Heart right ventricle (tissue), 16 donors: Measurements from ENCODE around the gene CTDP1. TPM values are rescaled to one million over a fixed set of nuclear protein-coding genes. Genes with fewer than 3 reads are reported as not detected.

Source experiments
- ATAC-seq, 8 donors: fragments of 200-7000 bp; cut with Tn5 transposase; one replicate each; pipeline ENCODE4 v1.9.1; 2020; ENCODE audit warnings: mild to moderate bottlenecking in 8 of 8, moderate library complexity in 8 of 8, moderate number of reproducible peaks in 1 of 8
- DNase-seq, 2 donors: peaks; one replicate each; pipeline ENCODE4 v3.0.0-alpha.2; 2020
- H3K27ac ChIP-seq, 10 donors: fragments of 200-600 bp; sonication (generic) in 2 of 10; one replicate each; pipeline versions ENCODE4 v1.5.0 to v1.8.0; 2020 to 2022; ENCODE audit warnings: mild to moderate bottlenecking in 3 of 10
- H3K27me3 ChIP-seq, 7 donors: fragments of 200-600 bp; one replicate each; pipeline ENCODE4 v1.8.0; 2021 to 2022; ENCODE audit warnings: mild to moderate bottlenecking in 2 of 7
- H3K36me3 ChIP-seq, 9 donors: fragments of 200-600 bp; sonication (generic) in 1 of 9; one replicate each; pipeline versions ENCODE4 v1.5.0 to v1.8.0; 2020 to 2022; ENCODE audit warnings: mild to moderate bottlenecking in 2 of 9
- H3K4me1 ChIP-seq, 9 donors: fragments of 200-600 bp; sonication (generic) in 1 of 9; one replicate each; pipeline versions ENCODE4 v1.5.0 to v1.8.0; 2020 to 2022; ENCODE audit warnings: mild to moderate bottlenecking in 4 of 9
- H3K4me3 ChIP-seq, 10 donors: fragments of 200-600 bp; sonication (generic) in 2 of 10; one replicate each; pipeline versions ENCODE4 v1.5.0 to v1.8.0; 2020 to 2022; ENCODE audit warnings: mild to moderate bottlenecking in 7 of 10, moderate library complexity in 2 of 10
- H3K9me3 ChIP-seq, 11 donors: fragments of 200-600 bp in 10 of 11; sonication (generic) in 2 of 11; one replicate each; pipeline versions ENCODE4 v1.5.0 to v1.8.0; 2013 to 2022; ENCODE audit warnings: mild to moderate bottlenecking in 2 of 11, control low read depth in 1 of 11, moderate library complexity in 1 of 11
- WGBS, 2 donors: extraction: QIAGEN DNeasy Blood & Tissue Kit; methylation state at CpG; one replicate each; pipeline ENCODE4 v1.1.7; 2013; ENCODE audit warnings: inconsistent platforms in 1 of 2; 5-methylcytosine and 5-hydroxymethylcytosine counted together
- intact Hi-C, 10 donors: fragments of 100-400 bp; cut with DNase I; formaldehyde crosslinking; loops; one replicate each; pipeline versions ENCODE4 v1.11.1 to v1.14.2; 2022
- polyA plus RNA-seq, 2 donors: library from polyadenylated mRNA; stranded (reverse); fragments of 200-250 nt; gene quantifications; one replicate each; pipeline ENCODE4 v1.2.3, GENCODE V29; 2013
- total RNA-seq, 10 donors: library from RNA; stranded (reverse); fragmentation: NEBNext Ultra II Directional in 3 of 10; extraction: Animal tissue kit (Norgen Biotek cat#: 25700) in 3 of 10; gene quantifications; one replicate each; pipeline versions ENCODE4 v1.2.1 to v1.2.4, GENCODE V29; 2021 to 2023
- TF ChIP-seq, protein P1 (sequence below), 9 donors: fragments of 200-600 bp; sonication (generic) in 2 of 9; IDR thresholded peaks; one replicate each; pipeline versions ENCODE4 v1.5.0 to v1.8.0; 2021 to 2022; ENCODE audit warnings: antibody characterized with exemption in 9 of 9, mild to moderate bottlenecking in 5 of 9, moderate library complexity in 1 of 9
- donor health status: Arrhythmogenic right ventricular cardiomyopathy.
- donor health status: ischemic (EF 13 %, LVEDD 7.1; RV severe dilation, severe dysfunction).
- donor health status: healthy with polysubstance abuse.
- donor health status: DM: no; HTN: yes; CAD: no.
- donor health status: DM: no; HTN: no; CAD: no.
- donor health status: ischemic (EF 25% LVEDD 6.9; RV normal size, moderate dysfunction).
- donor health status: ischemic (EF 25% LVEDD 5.7; RV mildly dilated, moderate dysfunction).
- donor health status: healthy.
- donor health status: DM: yes; HTN: yes; CAD: no.
- donor health status: Ischemic cardiomyopathy.
- donor health status: ischemic (EF 35%, LVEDD 5.7; RV mildly dilated, moderate dysfunction).
- donor health status: nonischemic (EF 11% LVEDD 7.7; RV severe dilation, severe dysfunction).
- donor health status: DM: yes; HTN: yes; CAD: no.
- donor health status: PGD.
- donor health status: ischemic (EF 29% LVEDD 5.4; RV normal size, mild dysfunction).
- donor health status: nonischemic (EF 23%, LVEDD 6.1; RV moderate dilation, normal function).

The CTDP1 gene
- total and polyA plus RNA-seq, 12 donors = 6.8 to 12.5 (median 9.3) TPM

DNA sequence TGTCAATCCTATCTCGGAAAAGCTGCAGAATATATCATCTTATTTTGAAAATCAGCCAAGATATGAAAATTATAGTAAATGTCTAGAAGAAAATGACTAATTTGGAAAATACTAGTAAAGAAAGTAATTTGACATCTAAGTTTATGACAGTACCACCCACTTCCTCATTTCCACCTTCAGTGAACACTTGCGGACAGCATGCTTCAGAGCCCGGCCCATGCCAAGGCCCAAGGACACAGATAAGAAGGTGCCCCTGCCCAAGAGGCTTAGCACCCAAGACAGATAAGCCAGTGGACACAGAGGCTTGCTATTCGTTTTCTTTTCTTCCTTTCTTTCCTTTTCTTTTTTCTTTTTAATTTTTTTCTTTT, 113.4 kb downstream of the CTDP1 start:
- TF ChIP-seq, protein P1, sequence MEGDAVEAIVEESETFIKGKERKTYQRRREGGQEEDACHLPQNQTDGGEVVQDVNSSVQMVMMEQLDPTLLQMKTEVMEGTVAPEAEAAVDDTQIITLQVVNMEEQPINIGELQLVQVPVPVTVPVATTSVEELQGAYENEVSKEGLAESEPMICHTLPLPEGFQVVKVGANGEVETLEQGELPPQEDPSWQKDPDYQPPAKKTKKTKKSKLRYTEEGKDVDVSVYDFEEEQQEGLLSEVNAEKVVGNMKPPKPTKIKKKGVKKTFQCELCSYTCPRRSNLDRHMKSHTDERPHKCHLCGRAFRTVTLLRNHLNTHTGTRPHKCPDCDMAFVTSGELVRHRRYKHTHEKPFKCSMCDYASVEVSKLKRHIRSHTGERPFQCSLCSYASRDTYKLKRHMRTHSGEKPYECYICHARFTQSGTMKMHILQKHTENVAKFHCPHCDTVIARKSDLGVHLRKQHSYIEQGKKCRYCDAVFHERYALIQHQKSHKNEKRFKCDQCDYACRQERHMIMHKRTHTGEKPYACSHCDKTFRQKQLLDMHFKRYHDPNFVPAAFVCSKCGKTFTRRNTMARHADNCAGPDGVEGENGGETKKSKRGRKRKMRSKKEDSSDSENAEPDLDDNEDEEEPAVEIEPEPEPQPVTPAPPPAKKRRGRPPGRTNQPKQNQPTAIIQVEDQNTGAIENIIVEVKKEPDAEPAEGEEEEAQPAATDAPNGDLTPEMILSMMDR (IDR thresholded peaks at IDR 0.05) = no peak
- H3K4me1 ChIP-seq = peaks cover 0 to 65% (median 12%) of the 10 kb centered on the region in 9 donors
- H3K27ac ChIP-seq = peak overlapping the region in 1 of 10 donors; percentile 82
- H3K36me3 ChIP-seq = no peaks in the 10 kb centered on the region
- 67 to 73% methylated on average over 4 of the region's 4 CpGs for WGBS, 2 donors
- ATAC-seq (no peak), DNase-seq (no peak)
- no peaks in the 10 kb centered on the region for H3K9me3 ChIP-seq
- peaks cover 19 to 80% (median 61%) of the 10 kb centered on the region in 7 donors for H3K27me3 ChIP-seq
- H3K4me3 ChIP-seq = peak overlapping the region in 1 of 10 donors; percentile 26
- intact Hi-C loops = no loop called here

DNA sequence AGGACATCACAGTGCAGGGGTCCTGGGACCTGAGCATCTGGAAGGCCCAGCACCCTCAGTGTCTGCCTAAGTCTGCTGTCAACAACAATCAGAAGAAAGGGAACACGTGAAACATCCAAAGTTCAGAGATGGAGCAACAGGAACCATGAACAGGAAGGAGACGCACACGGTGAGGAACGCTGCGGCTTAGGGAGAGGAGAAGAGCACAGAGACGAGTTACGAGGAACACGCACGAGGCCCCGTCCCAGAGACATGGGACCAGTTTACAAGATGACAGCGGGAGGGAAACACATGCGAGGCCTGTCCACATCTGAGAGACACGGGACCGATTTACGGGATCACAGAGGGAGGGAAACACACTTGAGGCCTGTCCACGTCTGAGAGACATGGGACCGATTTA, 115.2 kb downstream of the CTDP1 start:
- intact Hi-C loops = no loop called here
- Histone ChIP-seq H3K36me3 (no peaks in the 10 kb centered on the region), H3K4me1 (peaks cover 0 to 78% (median 15%) of the 10 kb centered on the region in 9 donors), H3K27me3 (peaks cover 18 to 80% (median 61%) of the 10 kb centered on the region in 7 donors), H3K4me3 (no peak overlapping the region), H3K27ac (no peak overlapping the region), H3K9me3 (no peaks in the 10 kb centered on the region)
- WGBS, 2 donors = 90 to 91% methylated on average over 17 of the region's 17 CpGs
- no peak for ATAC-seq
- TF ChIP-seq, protein P1 (IDR thresholded peaks at IDR 0.05) = no peak
- DNase-seq = no peak

DNA sequence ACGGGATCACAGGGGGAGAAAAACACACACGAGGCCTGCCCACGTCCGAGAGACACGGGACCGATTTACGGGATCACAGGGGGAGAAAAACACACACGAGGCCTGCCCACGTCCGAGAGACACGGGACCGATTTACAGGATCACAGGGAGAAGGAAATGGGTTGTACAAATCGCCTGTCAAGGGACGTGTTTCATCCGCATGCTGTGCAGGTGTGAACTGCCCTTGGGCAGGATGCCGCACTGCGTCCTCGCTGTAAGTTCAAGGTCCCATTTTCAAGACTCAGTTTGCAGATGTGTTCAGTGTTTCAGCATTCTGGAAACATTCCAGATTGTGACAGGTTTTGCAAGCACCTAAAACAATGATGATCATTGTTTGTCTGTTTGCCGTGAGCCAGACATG, 115.8 kb downstream of the CTDP1 start:
- 89 to 92% methylated on average over 19 of the region's 19 CpGs for WGBS, 2 donors
- ATAC-seq = no peak
- intact Hi-C loops = no loop called here
- peaks cover 18 to 80% (median 61%) of the 10 kb centered on the region in 7 donors for H3K27me3 ChIP-seq
- H3K36me3 ChIP-seq = no peaks in the 10 kb centered on the region
- no peaks in the 10 kb centered on the region for H3K9me3 ChIP-seq
- TF ChIP-seq, protein P1 (IDR thresholded peaks at IDR 0.05) = no peak
- DNase-seq = no peak
- H3K4me3 ChIP-seq = no peak overlapping the region
- H3K4me1 ChIP-seq = peaks cover 0 to 75% (median 15%) of the 10 kb centered on the region in 9 donors
- no peak overlapping the region for H3K27ac ChIP-seq

DNA sequence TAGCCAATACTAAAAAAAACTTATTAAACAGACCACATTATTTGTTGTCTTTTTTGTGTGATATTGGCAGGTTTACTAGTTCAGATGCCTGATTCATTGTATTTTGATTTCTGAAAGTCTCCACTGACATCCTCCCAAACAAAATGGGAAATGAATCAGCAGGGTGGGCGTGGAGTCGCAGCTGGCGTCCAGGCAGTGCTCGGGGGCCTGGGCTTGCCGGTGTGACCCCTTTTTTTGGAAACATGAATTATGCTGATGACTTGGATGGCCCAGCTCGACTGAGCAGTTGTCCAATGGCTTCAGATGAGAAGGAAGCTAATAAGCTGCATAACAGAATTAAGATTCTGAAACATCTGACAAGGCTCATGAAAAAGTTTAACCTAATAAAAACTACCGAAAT, 116.4 kb downstream of the CTDP1 start:
- Histone ChIP-seq H3K36me3 (no peaks in the 10 kb centered on the region), H3K4me3 (no peak overlapping the region), H3K9me3 (no peaks in the 10 kb centered on the region), H3K4me1 (peaks cover 0 to 71% (median 15%) of the 10 kb centered on the region in 9 donors), H3K27me3 (peaks cover 18 to 82% (median 65%) of the 10 kb centered on the region in 7 donors), H3K27ac (no peak overlapping the region)
- intact Hi-C loops = no loop called here
- DNase-seq (no peak), ATAC-seq (no peak)
- TF ChIP-seq, protein P1 (IDR thresholded peaks at IDR 0.05) = no peak
- WGBS, 2 donors = 40 to 45% methylated on average over 7 of the region's 7 CpGs
